ENCODE data around the gene GTPBP6.

The GTPBP6 gene

DNA sequence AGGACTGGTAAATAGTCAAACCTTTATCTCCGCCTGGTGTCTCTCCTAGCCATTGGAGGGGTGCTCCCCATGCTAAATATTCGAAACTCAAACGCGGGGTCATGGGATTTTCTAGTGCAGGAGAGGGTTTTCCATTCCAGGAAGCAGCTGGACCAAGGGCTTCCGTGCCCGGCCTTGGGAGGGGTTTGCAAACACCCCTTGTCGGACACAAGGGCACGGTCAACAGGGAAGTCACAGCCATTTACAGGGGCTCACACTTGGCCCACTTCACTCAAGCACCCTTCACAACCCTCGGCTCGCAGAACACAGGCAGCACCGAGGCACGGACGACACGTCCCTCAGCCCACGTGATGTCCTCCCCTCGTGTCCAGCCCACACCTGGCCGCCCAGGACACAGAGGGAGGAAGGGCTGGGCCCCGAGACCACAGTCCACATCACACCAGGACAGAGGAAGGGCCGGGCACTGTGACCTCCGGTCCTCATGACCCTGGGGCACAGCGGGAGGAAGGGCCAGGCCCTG is 47.7 kb downstream of the GTPBP6 start:
- Histone ChIP-seq H3K27ac (ENCODE audit: low read depth, low read length, poor library complexity, severe bottlenecking) (no peak overlapping the region), H3F3A (ENCODE audit: insufficient read depth, low read length) (no peaks in the 10 kb centered on the region), H2AFZ (ENCODE audit: low read length) (no peak overlapping the region), H3K27me3 (ENCODE audit: insufficient read depth, low read length) (no peaks in the 10 kb centered on the region; the same call in 1 of the 2 replicates), H4K20me1 (ENCODE audit: insufficient read depth, low read length) (no peaks in the 10 kb centered on the region), H3K79me2 (ENCODE audit: insufficient read depth, low read length) (no peaks in the 10 kb centered on the region), H3K4me3 (ENCODE audit: low read depth, low read length, poor library complexity, severe bottlenecking) (no peak overlapping the region), H3K9me2 (ENCODE audit: low read depth, low read length) (no peaks in the 10 kb centered on the region), H3K4me1 (ENCODE audit: insufficient read depth, low read length, severe bottlenecking) (peaks cover 2% of the 10 kb centered on the region), H3K4me2 (ENCODE audit: low read length) (no peak overlapping the region), H3K36me3 (ENCODE audit: insufficient read depth, low read length) (no peaks in the 10 kb centered on the region), H3K9me3 (ENCODE audit: low read length) (no peaks in the 10 kb centered on the region), H3K9ac (ENCODE audit: low read length) (no peak overlapping the region)
- TF ChIP-seq EZH2 (IDR thresholded peaks at IDR 0.05; ENCODE audit: borderline replicate concordance, low read length): no peak
- TF ChIP-seq, protein P1, sequence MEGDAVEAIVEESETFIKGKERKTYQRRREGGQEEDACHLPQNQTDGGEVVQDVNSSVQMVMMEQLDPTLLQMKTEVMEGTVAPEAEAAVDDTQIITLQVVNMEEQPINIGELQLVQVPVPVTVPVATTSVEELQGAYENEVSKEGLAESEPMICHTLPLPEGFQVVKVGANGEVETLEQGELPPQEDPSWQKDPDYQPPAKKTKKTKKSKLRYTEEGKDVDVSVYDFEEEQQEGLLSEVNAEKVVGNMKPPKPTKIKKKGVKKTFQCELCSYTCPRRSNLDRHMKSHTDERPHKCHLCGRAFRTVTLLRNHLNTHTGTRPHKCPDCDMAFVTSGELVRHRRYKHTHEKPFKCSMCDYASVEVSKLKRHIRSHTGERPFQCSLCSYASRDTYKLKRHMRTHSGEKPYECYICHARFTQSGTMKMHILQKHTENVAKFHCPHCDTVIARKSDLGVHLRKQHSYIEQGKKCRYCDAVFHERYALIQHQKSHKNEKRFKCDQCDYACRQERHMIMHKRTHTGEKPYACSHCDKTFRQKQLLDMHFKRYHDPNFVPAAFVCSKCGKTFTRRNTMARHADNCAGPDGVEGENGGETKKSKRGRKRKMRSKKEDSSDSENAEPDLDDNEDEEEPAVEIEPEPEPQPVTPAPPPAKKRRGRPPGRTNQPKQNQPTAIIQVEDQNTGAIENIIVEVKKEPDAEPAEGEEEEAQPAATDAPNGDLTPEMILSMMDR (IDR thresholded peaks at IDR 0.05; ENCODE audit: low read length): no peak

DNA sequence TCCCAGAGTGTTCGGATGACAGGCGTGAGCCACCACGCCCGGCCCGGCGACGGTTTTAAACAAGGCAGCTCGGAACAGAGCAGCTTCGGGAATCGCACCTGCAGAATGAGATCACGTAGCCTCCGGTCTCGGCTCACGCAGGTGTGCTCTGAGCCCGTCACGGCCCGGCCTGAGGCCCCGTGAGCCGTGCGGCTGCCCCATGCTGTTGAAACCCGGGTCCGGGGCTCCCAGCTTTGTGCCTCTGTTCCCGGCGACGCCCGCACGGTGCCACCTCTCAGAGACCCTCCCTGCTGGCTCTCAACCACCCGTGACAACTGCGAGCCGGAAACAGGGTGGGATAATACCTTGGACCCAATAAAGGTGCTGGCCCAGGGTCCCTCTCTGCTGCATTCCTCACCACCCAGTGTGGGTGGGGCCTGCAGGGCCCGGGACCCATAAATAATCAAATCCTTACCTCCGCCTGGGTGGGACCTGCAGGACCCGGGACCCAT is 50.8 kb downstream of the GTPBP6 start:
- TF ChIP-seq, protein P1 (IDR thresholded peaks at IDR 0.05; ENCODE audit: low read length): no peak
- TF ChIP-seq EZH2 (IDR thresholded peaks at IDR 0.05; ENCODE audit: borderline replicate concordance, low read length): no peak
- Histone ChIP-seq H3K9ac (ENCODE audit: low read length) (no peak overlapping the region), H3K27ac (ENCODE audit: low read depth, low read length, poor library complexity, severe bottlenecking) (no peak overlapping the region), H3K79me2 (ENCODE audit: insufficient read depth, low read length) (no peaks in the 10 kb centered on the region), H3K4me3 (ENCODE audit: low read depth, low read length, poor library complexity, severe bottlenecking) (no peak overlapping the region), H3K36me3 (ENCODE audit: insufficient read depth, low read length) (no peaks in the 10 kb centered on the region), H3K9me3 (ENCODE audit: low read length) (no peaks in the 10 kb centered on the region), H3K9me2 (ENCODE audit: low read depth, low read length) (no peaks in the 10 kb centered on the region), H2AFZ (ENCODE audit: low read length) (no peak overlapping the region), H3K4me1 (ENCODE audit: insufficient read depth, low read length, severe bottlenecking) (no peaks in the 10 kb centered on the region), H3F3A (ENCODE audit: insufficient read depth, low read length) (no peaks in the 10 kb centered on the region), H4K20me1 (ENCODE audit: insufficient read depth, low read length) (no peaks in the 10 kb centered on the region), H3K4me2 (ENCODE audit: low read length) (no peak overlapping the region), H3K27me3 (ENCODE audit: insufficient read depth, low read length) (no peaks in the 10 kb centered on the region; the same call in 1 of the 2 replicates)

DNA sequence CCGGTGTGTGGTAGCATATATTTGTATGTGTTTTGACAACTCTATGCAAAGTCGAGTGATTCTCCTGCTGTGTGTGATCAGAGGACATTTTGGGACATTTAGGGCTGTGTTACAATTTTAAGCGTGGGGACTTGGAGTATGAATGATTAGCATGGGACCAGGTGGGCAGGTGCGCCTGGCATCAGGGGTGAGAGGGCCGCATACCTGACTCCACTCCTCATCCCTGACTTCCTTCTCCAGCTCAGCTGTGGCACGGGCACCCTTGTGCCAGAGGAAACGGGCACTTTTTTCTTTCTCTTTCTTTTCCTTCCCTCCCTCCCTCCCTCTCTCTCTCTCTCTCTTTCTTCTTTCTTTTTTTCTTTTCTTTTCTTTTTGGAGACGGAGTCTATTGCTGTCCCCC is 53.1 kb downstream of the GTPBP6 start:
- Histone ChIP-seq H2AFZ (ENCODE audit: low read length) (no peak overlapping the region), H3K27ac (ENCODE audit: low read depth, low read length, poor library complexity, severe bottlenecking) (no peak overlapping the region), H3F3A (ENCODE audit: insufficient read depth, low read length) (no peaks in the 10 kb centered on the region), H3K4me2 (ENCODE audit: low read length) (no peak overlapping the region), H3K9me3 (ENCODE audit: low read length) (no peaks in the 10 kb centered on the region), H4K20me1 (ENCODE audit: insufficient read depth, low read length) (no peaks in the 10 kb centered on the region), H3K36me3 (ENCODE audit: insufficient read depth, low read length) (no peaks in the 10 kb centered on the region), H3K9ac (ENCODE audit: low read length) (no peak overlapping the region), H3K27me3 (ENCODE audit: insufficient read depth, low read length) (peaks cover 5% of the 10 kb centered on the region; the same call in 1 of the 2 replicates), H3K79me2 (ENCODE audit: insufficient read depth, low read length) (no peaks in the 10 kb centered on the region), H3K4me1 (ENCODE audit: insufficient read depth, low read length, severe bottlenecking) (no peaks in the 10 kb centered on the region), H3K9me2 (ENCODE audit: low read depth, low read length) (no peaks in the 10 kb centered on the region), H3K4me3 (ENCODE audit: low read depth, low read length, poor library complexity, severe bottlenecking) (no peak overlapping the region)
- TF ChIP-seq, protein P1 (IDR thresholded peaks at IDR 0.05; ENCODE audit: low read length): no peak
- TF ChIP-seq EZH2 (IDR thresholded peaks at IDR 0.05; ENCODE audit: borderline replicate concordance, low read length): no peak

Data from OCI-LY1 (cell line).